ENCODE measurements around the gene RAPSN.

RAPSN gene

DNA sequence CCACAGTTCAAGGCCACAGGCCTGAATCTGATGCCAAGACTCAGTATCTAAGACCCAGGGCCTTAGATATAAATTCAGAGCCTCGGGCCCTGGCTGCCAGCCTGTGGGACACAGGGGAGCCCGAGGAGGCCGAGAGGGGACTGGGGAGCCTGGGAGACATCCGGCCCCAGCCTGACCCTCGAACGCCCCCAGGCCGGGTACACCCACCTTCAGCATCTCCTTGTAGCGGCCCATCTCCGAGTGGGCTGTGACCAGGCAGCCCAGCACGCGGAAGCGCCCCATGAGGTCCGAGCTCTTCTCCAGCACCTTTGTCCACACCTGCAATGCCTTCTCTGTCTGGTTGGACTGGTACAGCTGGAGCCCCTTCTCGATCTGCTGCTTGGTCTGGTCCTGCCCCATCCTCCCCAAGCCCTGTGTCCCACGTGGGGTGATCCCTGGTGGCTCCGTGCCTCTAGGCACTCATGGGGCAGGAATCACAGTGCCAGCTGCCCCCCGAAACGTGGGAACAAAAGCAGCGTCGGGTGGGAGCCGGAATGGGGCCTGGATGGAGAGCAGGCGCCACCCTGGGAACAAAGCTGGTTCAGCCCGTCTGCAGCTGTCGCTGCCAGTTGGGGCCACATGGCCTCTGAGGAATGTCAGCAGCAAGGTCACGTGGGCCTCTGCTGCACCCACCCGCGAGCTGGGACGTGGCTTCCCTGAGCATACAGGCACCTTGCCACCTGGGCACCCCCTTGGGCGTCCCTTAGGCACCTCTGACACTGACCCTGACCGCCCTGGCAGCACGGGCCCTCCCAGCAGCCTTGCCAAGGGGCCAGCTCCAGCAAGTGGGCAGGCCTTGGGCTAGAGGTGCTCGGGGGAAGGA lies at the start of gene RAPSN:
Gene RAPSN, minus strand, starts transcription at position 571 of the 862 bp plus-strand sequence. Its CDS starts 172 bp downstream, at position 399.
- H3K27me3 ChIP-seq (ENCODE audit: insufficient read depth, low read length) = no peaks in the 10 kb centered on the region
- H3K9me3 ChIP-seq (ENCODE audit: low read length) = no peaks in the 10 kb centered on the region
- no peaks in the 10 kb centered on the region for H3K4me1 ChIP-seq (ENCODE audit: insufficient read depth, low read length)
- H3K4me3 ChIP-seq (ENCODE audit: low read length) = no peak within 1 kb of the TSS
- H2AFZ ChIP-seq (ENCODE audit: low read depth, low read length) = no peak within 1 kb of the TSS
- no peaks in the 10 kb centered on the region for H3K36me3 ChIP-seq (ENCODE audit: insufficient read depth, low read length)

DNA sequence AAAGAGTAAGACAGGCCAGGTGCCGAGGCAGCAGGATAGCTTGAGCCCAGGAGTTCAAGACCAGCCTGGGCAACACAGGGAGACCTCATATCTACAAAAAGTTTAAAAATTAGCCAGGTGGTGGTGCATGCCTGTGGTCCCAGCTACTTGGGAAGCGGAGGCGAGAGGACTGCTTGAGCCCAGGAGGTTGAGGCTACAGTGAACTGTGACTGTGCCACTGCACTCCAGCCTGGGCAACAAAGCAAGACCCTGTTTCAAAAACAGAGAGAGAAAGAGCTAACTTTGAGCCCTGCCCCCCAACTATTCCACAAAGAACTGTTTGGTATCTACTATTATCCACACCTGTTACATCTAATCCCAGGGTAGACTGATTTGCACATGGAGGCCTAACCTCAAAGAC lies 49.2 kb upstream of the RAPSN start:
- peaks cover 15% of the 10 kb centered on the region for H3K36me3 ChIP-seq (ENCODE audit: insufficient read depth, low read length)
- H2AFZ ChIP-seq (ENCODE audit: low read depth, low read length) = no peak overlapping the region
- peaks cover 20% of the 10 kb centered on the region for H3K4me1 ChIP-seq (ENCODE audit: insufficient read depth, low read length)
- no peaks in the 10 kb centered on the region for H3K27me3 ChIP-seq (ENCODE audit: insufficient read depth, low read length)
- no peaks in the 10 kb centered on the region for H3K9me3 ChIP-seq (ENCODE audit: low read length)
- H3K4me3 ChIP-seq (ENCODE audit: low read length) = no peak overlapping the region

DNA sequence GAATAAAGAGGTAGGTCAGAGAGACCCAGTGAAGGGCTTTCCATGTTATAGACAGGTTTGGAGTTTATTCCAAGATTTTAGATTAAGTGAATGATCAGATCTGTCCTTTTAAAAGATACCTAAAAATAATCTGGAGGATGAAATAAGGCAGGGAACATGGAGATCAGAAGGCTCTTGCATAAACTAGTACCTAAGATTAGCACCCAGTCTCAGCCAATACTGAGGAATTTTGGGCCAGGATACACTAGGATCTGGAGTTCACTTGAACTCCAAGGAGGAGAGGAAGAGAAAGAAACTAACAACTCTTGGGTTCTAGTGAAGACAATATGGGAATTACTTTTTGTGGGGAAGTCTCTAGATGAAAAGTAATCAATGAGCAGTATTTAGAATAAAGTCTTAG lies 47.9 kb upstream of the RAPSN start:
- H2AFZ ChIP-seq (ENCODE audit: low read depth, low read length) = no peak overlapping the region
- no peak overlapping the region for H3K4me3 ChIP-seq (ENCODE audit: low read length)
- H3K9me3 ChIP-seq (ENCODE audit: low read length) = no peaks in the 10 kb centered on the region
- H3K36me3 ChIP-seq (ENCODE audit: insufficient read depth, low read length) = peaks cover 22% of the 10 kb centered on the region
- peaks cover 20% of the 10 kb centered on the region for H3K4me1 ChIP-seq (ENCODE audit: insufficient read depth, low read length)
- H3K27me3 ChIP-seq (ENCODE audit: insufficient read depth, low read length) = no peaks in the 10 kb centered on the region

DNA sequence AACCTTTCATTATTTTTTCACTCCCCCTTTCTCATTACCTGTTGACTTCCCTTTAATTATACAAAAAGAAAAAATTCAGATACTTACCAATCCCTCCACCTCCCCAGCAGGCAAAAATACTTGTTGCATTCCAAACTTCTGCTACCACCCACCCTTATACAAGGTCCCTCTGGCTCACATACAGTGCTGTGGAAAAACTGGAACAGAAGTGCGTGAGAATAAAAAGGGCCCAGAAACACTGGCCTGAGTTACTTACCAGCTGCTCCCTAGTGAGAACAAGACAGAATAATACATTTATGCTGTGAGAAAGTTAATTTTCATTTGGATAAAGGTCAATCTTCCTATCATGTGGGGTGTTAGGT lies 46.9 kb upstream of the RAPSN start:
- Histone ChIP-seq H3K4me1 (ENCODE audit: insufficient read depth, low read length) (peaks cover 20% of the 10 kb centered on the region), H2AFZ (ENCODE audit: low read depth, low read length) (no peak overlapping the region), H3K4me3 (ENCODE audit: low read length) (no peak overlapping the region), H3K27me3 (ENCODE audit: insufficient read depth, low read length) (no peaks in the 10 kb centered on the region), H3K9me3 (ENCODE audit: low read length) (no peaks in the 10 kb centered on the region), H3K36me3 (ENCODE audit: insufficient read depth, low read length) (peaks cover 22% of the 10 kb centered on the region)

DNA sequence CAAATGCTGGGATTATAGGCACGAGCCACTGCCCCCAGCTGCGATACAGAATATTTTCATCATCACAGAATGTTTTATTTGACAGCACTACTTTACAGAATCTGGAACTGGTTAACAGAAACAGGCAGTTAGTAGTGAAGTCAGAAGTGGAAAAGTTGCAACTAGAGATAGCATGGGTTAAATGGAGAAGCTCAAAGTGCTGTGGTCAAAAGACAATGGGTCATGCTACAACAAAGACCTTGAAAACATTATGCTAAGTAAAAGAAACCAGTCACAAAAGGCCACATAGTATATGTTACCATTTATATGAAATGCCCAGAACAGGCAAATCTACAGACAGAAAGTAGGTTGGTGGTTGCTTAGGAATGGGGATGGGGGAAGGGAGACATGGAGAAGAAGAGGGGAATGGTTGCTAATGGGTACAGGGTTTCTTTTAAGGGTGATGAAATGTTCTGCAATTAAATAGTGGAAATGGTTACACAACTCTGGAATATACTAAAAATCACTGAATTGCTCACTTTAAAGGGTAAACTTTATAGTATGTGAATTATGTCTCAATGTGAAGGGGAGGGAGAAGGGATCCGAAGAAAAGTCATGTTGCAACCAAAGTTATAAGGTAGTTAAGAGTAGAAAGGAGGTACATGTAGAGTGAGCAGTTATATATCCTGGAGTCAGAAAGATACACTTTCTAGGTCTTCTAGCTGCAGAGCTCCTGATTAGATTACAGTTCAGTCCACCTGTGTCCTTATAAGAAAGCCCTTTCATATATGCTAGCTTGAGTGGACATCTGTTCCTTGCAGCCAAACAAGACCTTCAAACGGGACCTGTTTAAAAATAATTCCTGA lies 46.3 kb upstream of the RAPSN start:
- Histone ChIP-seq H3K9me3 (ENCODE audit: low read length) (no peaks in the 10 kb centered on the region), H3K36me3 (ENCODE audit: insufficient read depth, low read length) (peaks cover 22% of the 10 kb centered on the region), H3K4me3 (ENCODE audit: low read length) (no peak overlapping the region), H3K4me1 (ENCODE audit: insufficient read depth, low read length) (peaks cover 20% of the 10 kb centered on the region), H3K27me3 (ENCODE audit: insufficient read depth, low read length) (no peaks in the 10 kb centered on the region), H2AFZ (ENCODE audit: low read depth, low read length) (no peak overlapping the region)

DNA sequence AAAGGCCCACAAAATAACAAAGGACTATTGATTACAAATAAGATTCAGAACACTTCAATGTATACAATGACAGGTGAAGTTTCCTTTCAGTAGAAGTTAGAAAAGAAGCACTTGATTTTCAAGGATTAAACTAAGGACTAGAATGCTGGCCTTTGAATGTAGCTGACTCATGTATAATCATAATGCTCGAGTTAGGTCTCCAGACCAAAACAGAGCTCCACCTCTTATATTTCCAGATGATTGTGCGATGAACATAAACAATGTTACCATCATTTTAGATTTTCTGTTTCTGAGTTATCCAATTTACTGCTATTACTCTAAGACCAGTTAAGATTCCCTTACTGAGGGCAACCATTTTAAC lies 40.4 kb upstream of the RAPSN start:
- Histone ChIP-seq H2AFZ (ENCODE audit: low read depth, low read length) (no peak overlapping the region), H3K27me3 (ENCODE audit: insufficient read depth, low read length) (no peaks in the 10 kb centered on the region), H3K4me1 (ENCODE audit: insufficient read depth, low read length) (no peaks in the 10 kb centered on the region), H3K4me3 (ENCODE audit: low read length) (no peak overlapping the region), H3K9me3 (ENCODE audit: low read length) (no peaks in the 10 kb centered on the region), H3K36me3 (ENCODE audit: insufficient read depth, low read length) (peaks cover 46% of the 10 kb centered on the region)

DNA sequence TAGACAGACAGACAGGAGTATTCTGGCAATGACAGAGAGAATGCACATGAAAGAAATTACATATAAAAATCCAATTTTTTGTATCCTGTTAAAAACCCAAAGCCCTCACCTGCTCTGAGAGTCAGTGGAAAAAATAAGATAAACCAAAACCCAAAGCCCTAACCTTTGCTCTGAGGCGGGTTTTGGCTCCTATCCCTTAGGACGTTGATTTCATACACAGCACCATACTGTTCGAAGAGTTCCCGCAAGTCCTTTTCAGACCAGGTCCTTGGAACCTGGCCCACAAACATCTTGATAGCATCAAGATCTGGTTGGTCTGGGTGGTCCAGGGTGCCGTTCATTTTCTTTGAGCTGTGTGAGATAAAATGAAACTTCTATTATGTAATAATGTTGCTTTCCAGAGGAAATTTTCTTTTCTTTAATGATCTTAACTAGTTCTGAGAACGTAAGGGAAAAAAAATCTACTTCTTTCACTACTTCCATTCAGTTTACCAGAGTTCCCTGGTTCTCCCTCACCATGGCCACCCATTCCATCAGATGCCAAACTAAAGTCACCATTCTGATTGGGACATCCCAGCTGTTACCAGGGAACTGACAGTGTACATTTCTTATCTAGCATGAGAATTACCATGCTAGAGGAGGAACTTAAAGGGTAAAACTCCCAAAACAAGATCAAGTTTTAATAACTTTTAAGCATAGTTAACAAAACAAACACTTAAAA lies 39.9 kb upstream of the RAPSN start:
- Histone ChIP-seq H3K27me3 (ENCODE audit: insufficient read depth, low read length) (no peaks in the 10 kb centered on the region), H3K36me3 (ENCODE audit: insufficient read depth, low read length) (peaks cover 49% of the 10 kb centered on the region)

DNA sequence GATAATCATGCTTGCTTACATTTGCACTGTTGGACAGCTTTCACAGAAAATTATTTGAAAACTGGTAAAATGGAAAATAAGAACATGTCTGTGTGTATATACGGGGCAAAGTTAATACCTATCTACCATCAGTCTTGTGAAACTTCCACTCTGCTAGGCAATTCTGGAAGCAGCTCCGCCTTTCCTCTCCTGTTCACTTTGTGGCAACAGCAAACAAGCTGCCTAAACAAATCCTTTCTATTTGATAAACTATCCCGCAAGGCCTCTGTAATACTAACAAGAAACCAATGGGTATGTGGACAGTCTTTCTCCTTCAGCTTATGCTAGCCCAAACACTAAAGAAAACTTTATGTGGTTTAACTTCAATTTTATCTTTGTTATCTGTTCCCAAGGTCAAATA lies 39.2 kb upstream of the RAPSN start:
- no peaks in the 10 kb centered on the region for H3K27me3 ChIP-seq (ENCODE audit: insufficient read depth, low read length)
- no peaks in the 10 kb centered on the region for H3K4me1 ChIP-seq (ENCODE audit: insufficient read depth, low read length)
- H3K9me3 ChIP-seq (ENCODE audit: low read length) = no peaks in the 10 kb centered on the region
- H3K4me3 ChIP-seq (ENCODE audit: low read length) = no peak overlapping the region
- peaks cover 55% of the 10 kb centered on the region for H3K36me3 ChIP-seq (ENCODE audit: insufficient read depth, low read length)
- H2AFZ ChIP-seq (ENCODE audit: low read depth, low read length) = no peak overlapping the region

More for the DNA sequence above, 39.9 kb upstream of the RAPSN start:
- no peaks in the 10 kb centered on the region for H3K4me1 ChIP-seq (ENCODE audit: insufficient read depth, low read length)
- H2AFZ ChIP-seq (ENCODE audit: low read depth, low read length) = no peak overlapping the region
- no peak overlapping the region for H3K4me3 ChIP-seq (ENCODE audit: low read length)
- no peaks in the 10 kb centered on the region for H3K9me3 ChIP-seq (ENCODE audit: low read length)

DNA sequence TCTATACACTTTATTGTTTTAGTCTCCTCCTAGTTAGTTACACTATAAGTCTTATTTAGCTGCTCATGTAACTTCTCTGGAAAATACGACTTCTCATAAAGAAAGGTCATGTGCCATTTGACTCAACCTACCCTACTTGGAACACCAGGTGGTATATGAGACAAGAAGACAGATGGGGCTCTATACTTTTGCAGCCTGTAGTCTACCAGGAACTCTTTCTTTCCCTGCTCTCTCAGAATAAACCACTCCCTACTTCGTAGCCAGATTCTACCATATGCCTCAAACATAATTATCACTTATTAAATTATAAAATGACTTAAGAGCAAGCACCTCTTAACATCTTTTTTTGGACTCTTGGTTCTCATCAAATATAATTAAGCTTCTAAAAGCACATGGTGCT lies 38.5 kb upstream of the RAPSN start:
- Histone ChIP-seq H3K9me3 (ENCODE audit: low read length) (no peaks in the 10 kb centered on the region), H3K36me3 (ENCODE audit: insufficient read depth, low read length) (peaks cover 57% of the 10 kb centered on the region)

DNA sequence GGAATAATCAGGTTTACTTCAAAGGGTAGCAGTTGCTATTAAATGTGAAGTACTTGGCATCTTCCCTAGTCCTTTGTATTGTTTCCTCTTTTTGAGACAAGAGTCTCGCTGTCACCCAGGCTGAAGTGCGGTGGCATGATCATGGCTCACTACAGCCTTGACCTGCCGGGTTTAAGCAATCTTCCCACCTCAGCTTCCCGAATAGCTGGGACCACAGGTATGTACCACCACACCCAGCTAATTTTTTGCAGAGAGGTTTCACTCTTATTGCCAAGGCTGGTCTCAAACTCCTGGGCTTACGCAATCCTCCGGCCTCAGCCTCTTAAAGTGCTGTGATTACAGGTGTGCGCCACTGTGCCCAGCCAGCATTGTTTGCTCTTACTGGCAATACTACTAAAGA lies 36.2 kb upstream of the RAPSN start:
- Histone ChIP-seq H3K27me3 (ENCODE audit: insufficient read depth, low read length) (no peaks in the 10 kb centered on the region), H3K36me3 (ENCODE audit: insufficient read depth, low read length) (peaks cover 74% of the 10 kb centered on the region), H3K9me3 (ENCODE audit: low read length) (no peaks in the 10 kb centered on the region), H3K4me1 (ENCODE audit: insufficient read depth, low read length) (no peaks in the 10 kb centered on the region), H2AFZ (ENCODE audit: low read depth, low read length) (no peak overlapping the region), H3K4me3 (ENCODE audit: low read length) (no peak overlapping the region)

More for the DNA sequence above, 38.5 kb upstream of the RAPSN start:
- Histone ChIP-seq H3K4me1 (ENCODE audit: insufficient read depth, low read length) (no peaks in the 10 kb centered on the region), H3K4me3 (ENCODE audit: low read length) (no peak overlapping the region), H2AFZ (ENCODE audit: low read depth, low read length) (no peak overlapping the region), H3K27me3 (ENCODE audit: insufficient read depth, low read length) (no peaks in the 10 kb centered on the region)

DNA sequence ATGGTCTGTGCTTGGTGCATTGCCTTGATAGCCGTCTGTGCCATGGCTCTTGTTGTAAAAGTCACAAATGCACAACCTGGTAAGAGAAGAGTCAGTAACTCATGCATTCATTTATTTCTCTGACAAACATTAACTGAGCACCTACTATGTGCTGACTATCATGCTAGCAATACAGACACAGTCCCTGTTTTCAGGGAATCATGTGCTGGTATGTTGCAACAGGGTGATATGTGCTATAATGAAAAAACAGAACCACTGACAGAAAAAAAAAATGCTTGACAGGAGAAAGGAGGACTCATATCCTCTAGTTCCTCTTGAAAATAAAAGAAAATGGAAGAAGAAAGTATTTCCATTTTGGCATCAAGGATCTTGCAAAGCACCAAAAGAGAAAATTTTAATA lies 34.5 kb upstream of the RAPSN start:
- H3K36me3 ChIP-seq (ENCODE audit: insufficient read depth, low read length) = peaks cover 85% of the 10 kb centered on the region
- H3K9me3 ChIP-seq (ENCODE audit: low read length) = no peaks in the 10 kb centered on the region
- no peak overlapping the region for H3K4me3 ChIP-seq (ENCODE audit: low read length)
- no peaks in the 10 kb centered on the region for H3K4me1 ChIP-seq (ENCODE audit: insufficient read depth, low read length)
- H2AFZ ChIP-seq (ENCODE audit: low read depth, low read length) = no peak overlapping the region
- H3K27me3 ChIP-seq (ENCODE audit: insufficient read depth, low read length) = no peaks in the 10 kb centered on the region

DNA sequence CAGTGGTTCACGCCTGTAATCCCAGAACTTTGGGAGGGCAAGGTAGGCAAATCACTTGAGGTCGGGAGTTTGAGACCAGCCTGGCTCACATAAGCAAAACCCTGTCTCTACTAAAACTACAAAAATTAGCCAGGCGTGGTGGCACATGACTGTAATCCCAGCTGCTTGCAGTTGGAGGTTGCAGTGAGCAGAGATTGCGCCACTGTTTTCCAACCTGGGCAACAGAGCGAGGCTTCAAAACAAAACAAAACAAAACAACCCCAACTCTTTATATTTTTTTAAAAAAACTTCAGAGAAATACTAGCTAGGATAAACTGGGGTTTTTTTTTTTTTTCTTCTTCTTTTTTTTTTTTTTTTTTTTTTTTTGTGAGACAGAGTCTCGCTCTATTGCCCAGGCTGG lies 31.8 kb upstream of the RAPSN start:
- no peaks in the 10 kb centered on the region for H3K4me1 ChIP-seq (ENCODE audit: insufficient read depth, low read length)
- no peaks in the 10 kb centered on the region for H3K27me3 ChIP-seq (ENCODE audit: insufficient read depth, low read length)
- H3K36me3 ChIP-seq (ENCODE audit: insufficient read depth, low read length) = peaks cover 89% of the 10 kb centered on the region
- no peaks in the 10 kb centered on the region for H3K9me3 ChIP-seq (ENCODE audit: low read length)
- no peak overlapping the region for H3K4me3 ChIP-seq (ENCODE audit: low read length)
- H2AFZ ChIP-seq (ENCODE audit: low read depth, low read length) = no peak overlapping the region
